SK-N-SH (cell line): ENCODE results near the gene NUAK2.

ENCODE experiments used
- ELF1 ChIP-seq: IDR thresholded peaks from 2 replicates; pipeline ENCODE4 v1.4.0; 2012
- FOXM1 ChIP-seq: IDR thresholded peaks from 2 replicates; pipeline ENCODE4 v1.4.0; 2012; ENCODE audit warnings: low read depth, mild to moderate bottlenecking
- JUND ChIP-seq: IDR thresholded peaks from 2 replicates; pipeline ENCODE4 v1.4.0; 2012
- NFIC ChIP-seq: IDR thresholded peaks from 2 replicates; pipeline ENCODE4 v1.4.0; 2012; ENCODE audit warnings: borderline replicate concordance
- POLR2AphosphoS5 ChIP-seq: IDR thresholded peaks from 2 replicates; pipeline ENCODE4 v1.6.1; 2012; ENCODE audit warnings: low read depth, low read length
- RXRA ChIP-seq: IDR thresholded peaks from 2 replicates; pipeline ENCODE4 v1.4.0; 2012; ENCODE audit warnings: low read depth, mild to moderate bottlenecking, borderline replicate concordance
- SMC3 ChIP-seq: IDR thresholded peaks from 2 replicates; pipeline ENCODE4 v1.6.1; 2012; ENCODE audit warnings: low read depth, low read length, improper control_type of control experiment
- YY1 ChIP-seq: IDR thresholded peaks from 2 replicates; pipeline ENCODE4 v1.4.0; 2012; ENCODE audit warnings: low read depth, mild to moderate bottlenecking
- TF ChIP-seq, protein P1 (sequence below): fragments of 200-600 bp; sonication (generic); IDR thresholded peaks from 2 replicates; pipeline ENCODE4 v1.6.1; 2017; ENCODE audit warnings: antibody characterized with exemption, mild to moderate bottlenecking, moderate library complexity
- TF ChIP-seq, protein P2 (sequence below): IDR thresholded peaks from 2 replicates; pipeline ENCODE4 v1.6.1; 2012; ENCODE audit warnings: mild to moderate bottlenecking, low read depth, low read length, moderate library complexity
- TF ChIP-seq, protein P3 (sequence below): IDR thresholded peaks from 2 replicates; pipeline ENCODE4 v1.4.0; 2012; ENCODE audit warnings: low read depth
- TF ChIP-seq, protein P4 (sequence below): fragments of 150-350 bp; IDR thresholded peaks from 2 replicates; pipeline ENCODE4 v1.6.1; 2017; ENCODE audit warnings: antibody characterized with exemption, low read length, low read depth, borderline replicate concordance
- TF ChIP-seq, protein P5 (sequence below): IDR thresholded peaks from 2 replicates; pipeline ENCODE4 v1.4.0; 2012; ENCODE audit warnings: low read depth, borderline replicate concordance

DNA sequence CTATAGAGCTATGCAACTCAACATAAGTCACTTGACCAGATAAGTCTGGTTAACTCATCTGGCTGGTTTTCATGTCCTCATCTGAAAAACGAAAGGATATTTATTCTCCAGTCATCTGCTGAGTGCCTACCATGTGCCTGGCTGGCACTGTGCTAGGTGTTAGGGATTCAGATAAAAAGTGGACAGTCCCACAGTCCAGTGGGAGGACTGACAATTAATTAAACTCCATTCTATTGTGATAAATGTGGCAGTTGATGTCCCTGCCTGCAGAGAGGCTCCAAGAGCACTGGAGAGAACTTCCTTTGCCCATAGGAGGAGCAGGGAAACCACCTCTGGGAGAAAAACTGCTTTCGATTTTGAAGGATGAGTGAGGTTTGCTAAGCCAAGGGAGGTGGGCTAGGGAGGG lies 5.4 kb downstream of the NUAK2 start:
- TF ChIP-seq, protein P1, sequence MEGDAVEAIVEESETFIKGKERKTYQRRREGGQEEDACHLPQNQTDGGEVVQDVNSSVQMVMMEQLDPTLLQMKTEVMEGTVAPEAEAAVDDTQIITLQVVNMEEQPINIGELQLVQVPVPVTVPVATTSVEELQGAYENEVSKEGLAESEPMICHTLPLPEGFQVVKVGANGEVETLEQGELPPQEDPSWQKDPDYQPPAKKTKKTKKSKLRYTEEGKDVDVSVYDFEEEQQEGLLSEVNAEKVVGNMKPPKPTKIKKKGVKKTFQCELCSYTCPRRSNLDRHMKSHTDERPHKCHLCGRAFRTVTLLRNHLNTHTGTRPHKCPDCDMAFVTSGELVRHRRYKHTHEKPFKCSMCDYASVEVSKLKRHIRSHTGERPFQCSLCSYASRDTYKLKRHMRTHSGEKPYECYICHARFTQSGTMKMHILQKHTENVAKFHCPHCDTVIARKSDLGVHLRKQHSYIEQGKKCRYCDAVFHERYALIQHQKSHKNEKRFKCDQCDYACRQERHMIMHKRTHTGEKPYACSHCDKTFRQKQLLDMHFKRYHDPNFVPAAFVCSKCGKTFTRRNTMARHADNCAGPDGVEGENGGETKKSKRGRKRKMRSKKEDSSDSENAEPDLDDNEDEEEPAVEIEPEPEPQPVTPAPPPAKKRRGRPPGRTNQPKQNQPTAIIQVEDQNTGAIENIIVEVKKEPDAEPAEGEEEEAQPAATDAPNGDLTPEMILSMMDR: no peak
- no peak for TF ChIP-seq SMC3
- TF ChIP-seq YY1: no peak
- TF ChIP-seq POLR2AphosphoS5: no peak
- TF ChIP-seq NFIC: no peak
- TF ChIP-seq ELF1: no peak
- TF ChIP-seq JUND: no peak
- TF ChIP-seq, protein P2, sequence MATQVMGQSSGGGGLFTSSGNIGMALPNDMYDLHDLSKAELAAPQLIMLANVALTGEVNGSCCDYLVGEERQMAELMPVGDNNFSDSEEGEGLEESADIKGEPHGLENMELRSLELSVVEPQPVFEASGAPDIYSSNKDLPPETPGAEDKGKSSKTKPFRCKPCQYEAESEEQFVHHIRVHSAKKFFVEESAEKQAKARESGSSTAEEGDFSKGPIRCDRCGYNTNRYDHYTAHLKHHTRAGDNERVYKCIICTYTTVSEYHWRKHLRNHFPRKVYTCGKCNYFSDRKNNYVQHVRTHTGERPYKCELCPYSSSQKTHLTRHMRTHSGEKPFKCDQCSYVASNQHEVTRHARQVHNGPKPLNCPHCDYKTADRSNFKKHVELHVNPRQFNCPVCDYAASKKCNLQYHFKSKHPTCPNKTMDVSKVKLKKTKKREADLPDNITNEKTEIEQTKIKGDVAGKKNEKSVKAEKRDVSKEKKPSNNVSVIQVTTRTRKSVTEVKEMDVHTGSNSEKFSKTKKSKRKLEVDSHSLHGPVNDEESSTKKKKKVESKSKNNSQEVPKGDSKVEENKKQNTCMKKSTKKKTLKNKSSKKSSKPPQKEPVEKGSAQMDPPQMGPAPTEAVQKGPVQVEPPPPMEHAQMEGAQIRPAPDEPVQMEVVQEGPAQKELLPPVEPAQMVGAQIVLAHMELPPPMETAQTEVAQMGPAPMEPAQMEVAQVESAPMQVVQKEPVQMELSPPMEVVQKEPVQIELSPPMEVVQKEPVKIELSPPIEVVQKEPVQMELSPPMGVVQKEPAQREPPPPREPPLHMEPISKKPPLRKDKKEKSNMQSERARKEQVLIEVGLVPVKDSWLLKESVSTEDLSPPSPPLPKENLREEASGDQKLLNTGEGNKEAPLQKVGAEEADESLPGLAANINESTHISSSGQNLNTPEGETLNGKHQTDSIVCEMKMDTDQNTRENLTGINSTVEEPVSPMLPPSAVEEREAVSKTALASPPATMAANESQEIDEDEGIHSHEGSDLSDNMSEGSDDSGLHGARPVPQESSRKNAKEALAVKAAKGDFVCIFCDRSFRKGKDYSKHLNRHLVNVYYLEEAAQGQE: no peak
- TF ChIP-seq, protein P3, sequence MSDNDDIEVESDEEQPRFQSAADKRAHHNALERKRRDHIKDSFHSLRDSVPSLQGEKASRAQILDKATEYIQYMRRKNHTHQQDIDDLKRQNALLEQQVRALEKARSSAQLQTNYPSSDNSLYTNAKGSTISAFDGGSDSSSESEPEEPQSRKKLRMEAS: no peak
- TF ChIP-seq, protein P4, sequence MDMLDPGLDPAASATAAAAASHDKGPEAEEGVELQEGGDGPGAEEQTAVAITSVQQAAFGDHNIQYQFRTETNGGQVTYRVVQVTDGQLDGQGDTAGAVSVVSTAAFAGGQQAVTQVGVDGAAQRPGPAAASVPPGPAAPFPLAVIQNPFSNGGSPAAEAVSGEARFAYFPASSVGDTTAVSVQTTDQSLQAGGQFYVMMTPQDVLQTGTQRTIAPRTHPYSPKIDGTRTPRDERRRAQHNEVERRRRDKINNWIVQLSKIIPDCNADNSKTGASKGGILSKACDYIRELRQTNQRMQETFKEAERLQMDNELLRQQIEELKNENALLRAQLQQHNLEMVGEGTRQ: no peak
- no peak for TF ChIP-seq FOXM1
- TF ChIP-seq RXRA: no peak
- TF ChIP-seq, protein P5, sequence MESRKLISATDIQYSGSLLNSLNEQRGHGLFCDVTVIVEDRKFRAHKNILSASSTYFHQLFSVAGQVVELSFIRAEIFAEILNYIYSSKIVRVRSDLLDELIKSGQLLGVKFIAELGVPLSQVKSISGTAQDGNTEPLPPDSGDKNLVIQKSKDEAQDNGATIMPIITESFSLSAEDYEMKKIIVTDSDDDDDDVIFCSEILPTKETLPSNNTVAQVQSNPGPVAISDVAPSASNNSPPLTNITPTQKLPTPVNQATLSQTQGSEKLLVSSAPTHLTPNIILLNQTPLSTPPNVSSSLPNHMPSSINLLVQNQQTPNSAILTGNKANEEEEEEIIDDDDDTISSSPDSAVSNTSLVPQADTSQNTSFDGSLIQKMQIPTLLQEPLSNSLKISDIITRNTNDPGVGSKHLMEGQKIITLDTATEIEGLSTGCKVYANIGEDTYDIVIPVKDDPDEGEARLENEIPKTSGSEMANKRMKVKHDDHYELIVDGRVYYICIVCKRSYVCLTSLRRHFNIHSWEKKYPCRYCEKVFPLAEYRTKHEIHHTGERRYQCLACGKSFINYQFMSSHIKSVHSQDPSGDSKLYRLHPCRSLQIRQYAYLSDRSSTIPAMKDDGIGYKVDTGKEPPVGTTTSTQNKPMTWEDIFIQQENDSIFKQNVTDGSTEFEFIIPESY: no peak
